ENCODE data around the gene KRTAP10-11.
"Not testable (repeated sequence)": the region's sequence is repeated elsewhere in the genome, so short reads cannot be mapped to it uniquely, and the experiment has no call there.

Gene KRTAP10-11

DNA sequence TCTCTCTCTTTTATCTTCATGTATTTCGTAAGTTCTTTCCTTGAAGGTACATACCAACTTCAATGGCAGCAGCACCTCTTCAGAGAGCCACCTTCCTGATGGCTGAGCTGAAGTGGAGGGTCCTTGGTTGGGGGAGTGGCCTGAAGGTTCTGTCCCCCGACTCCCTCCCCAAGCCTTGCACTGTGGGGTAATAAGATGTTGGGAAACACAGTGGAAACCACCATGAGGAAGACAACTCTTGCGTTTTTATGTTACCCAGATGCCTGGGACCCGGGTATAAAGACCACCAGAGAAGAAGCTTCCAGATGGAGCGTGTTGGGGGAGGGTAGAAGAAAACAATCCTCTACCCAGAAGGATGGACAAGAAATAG lies 12.3 kb downstream of the KRTAP10-11 start:
- TF ChIP-seq EZH2 (IDR thresholded peaks at IDR 0.05; ENCODE audit: borderline replicate concordance, low read depth, low read length, severe bottlenecking), result no peak
- TF ChIP-seq, protein P1, sequence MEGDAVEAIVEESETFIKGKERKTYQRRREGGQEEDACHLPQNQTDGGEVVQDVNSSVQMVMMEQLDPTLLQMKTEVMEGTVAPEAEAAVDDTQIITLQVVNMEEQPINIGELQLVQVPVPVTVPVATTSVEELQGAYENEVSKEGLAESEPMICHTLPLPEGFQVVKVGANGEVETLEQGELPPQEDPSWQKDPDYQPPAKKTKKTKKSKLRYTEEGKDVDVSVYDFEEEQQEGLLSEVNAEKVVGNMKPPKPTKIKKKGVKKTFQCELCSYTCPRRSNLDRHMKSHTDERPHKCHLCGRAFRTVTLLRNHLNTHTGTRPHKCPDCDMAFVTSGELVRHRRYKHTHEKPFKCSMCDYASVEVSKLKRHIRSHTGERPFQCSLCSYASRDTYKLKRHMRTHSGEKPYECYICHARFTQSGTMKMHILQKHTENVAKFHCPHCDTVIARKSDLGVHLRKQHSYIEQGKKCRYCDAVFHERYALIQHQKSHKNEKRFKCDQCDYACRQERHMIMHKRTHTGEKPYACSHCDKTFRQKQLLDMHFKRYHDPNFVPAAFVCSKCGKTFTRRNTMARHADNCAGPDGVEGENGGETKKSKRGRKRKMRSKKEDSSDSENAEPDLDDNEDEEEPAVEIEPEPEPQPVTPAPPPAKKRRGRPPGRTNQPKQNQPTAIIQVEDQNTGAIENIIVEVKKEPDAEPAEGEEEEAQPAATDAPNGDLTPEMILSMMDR (IDR thresholded peaks at IDR 0.05; ENCODE audit: borderline replicate concordance, extremely low read depth, low read length, poor library complexity, severe bottlenecking), result no peak
- no peak overlapping the region for H3K4me2 ChIP-seq (ENCODE audit: insufficient read depth, low read length)
- no peak overlapping the region for H2AFZ ChIP-seq (ENCODE audit: low read depth, low read length)
- peaks cover 24% of the 10 kb centered on the region for H3K4me1 ChIP-seq (ENCODE audit: insufficient read depth, low read length)
- no peaks in the 10 kb centered on the region for H3K36me3 ChIP-seq (ENCODE audit: insufficient read depth, low read length)
- H3K9me3 ChIP-seq (ENCODE audit: insufficient read depth, low read length, severe bottlenecking), result peaks cover 4% of the 10 kb centered on the region
- no peak overlapping the region for H3K9ac ChIP-seq (ENCODE audit: low read depth, low read length)
- DNase-seq (no peak), ATAC-seq (ENCODE audit: insufficient read depth, low read depth) (no peak)
- no peak overlapping the region for H3K4me3 ChIP-seq (ENCODE audit: low read depth in 1 of 2, low read length in 2 of 2)
- H3K79me2 ChIP-seq (ENCODE audit: insufficient read depth, low read length), result no peaks in the 10 kb centered on the region
- H3K27ac ChIP-seq (ENCODE audit: low read length), result no peak overlapping the region
- no peaks in the 10 kb centered on the region for H3K27me3 ChIP-seq (ENCODE audit: insufficient read depth, low read length, poor library complexity)
- no peaks in the 10 kb centered on the region for H4K20me1 ChIP-seq (ENCODE audit: insufficient read depth, low read length)

DNA sequence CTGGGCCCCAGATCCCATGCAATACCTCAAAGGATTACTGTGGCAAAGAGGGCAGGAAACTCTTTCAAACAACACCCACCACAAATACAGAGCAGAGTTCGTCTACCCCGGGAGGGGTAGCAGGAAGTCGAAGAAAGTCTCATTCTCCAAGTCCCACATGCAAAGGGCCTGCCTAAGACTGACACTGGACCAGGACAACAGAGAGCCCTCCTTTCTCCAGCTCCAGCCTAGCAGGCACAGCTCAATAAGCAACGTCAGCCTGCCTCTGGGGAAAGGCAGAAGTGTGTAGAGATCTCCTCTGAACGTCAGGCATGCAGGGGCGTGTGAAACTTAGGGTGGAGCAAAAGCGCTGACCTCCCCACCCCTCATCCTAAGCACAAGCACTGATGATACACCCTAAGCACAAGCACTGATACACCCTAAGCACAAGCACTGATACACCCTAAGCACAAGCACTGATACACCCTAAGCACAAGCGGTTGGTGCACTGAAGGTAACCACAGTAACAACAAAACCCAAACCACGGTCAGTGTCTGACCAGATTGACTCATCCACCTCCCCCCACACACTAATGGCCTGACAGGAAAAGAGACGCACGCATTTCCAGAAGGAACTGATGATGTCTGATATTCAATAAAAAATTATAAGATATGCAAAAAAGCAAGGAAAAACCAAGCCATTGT lies 12.8 kb downstream of the KRTAP10-11 start:
- H3K4me1 ChIP-seq (ENCODE audit: insufficient read depth, low read length), result peaks cover 24% of the 10 kb centered on the region
- H4K20me1 ChIP-seq (ENCODE audit: insufficient read depth, low read length), result no peaks in the 10 kb centered on the region
- no peaks in the 10 kb centered on the region for H3K36me3 ChIP-seq (ENCODE audit: insufficient read depth, low read length)
- TF ChIP-seq, protein P1 (IDR thresholded peaks at IDR 0.05; ENCODE audit: borderline replicate concordance, extremely low read depth, low read length, poor library complexity, severe bottlenecking), result no peak
- TF ChIP-seq EZH2 (IDR thresholded peaks at IDR 0.05; ENCODE audit: borderline replicate concordance, low read depth, low read length, severe bottlenecking), result no peak
- no peak overlapping the region for H2AFZ ChIP-seq (ENCODE audit: low read depth, low read length)
- no peak overlapping the region for H3K27ac ChIP-seq (ENCODE audit: low read length)
- H3K4me3 ChIP-seq (ENCODE audit: low read depth in 1 of 2, low read length in 2 of 2), result no peak overlapping the region
- ATAC-seq (ENCODE audit: insufficient read depth, low read depth) (peak; percentile 62; the same call in 2 of the 3 replicates), DNase-seq (no peak)
- peaks cover 4% of the 10 kb centered on the region for H3K9me3 ChIP-seq (ENCODE audit: insufficient read depth, low read length, severe bottlenecking)
- H3K4me2 ChIP-seq (ENCODE audit: insufficient read depth, low read length), result no peak overlapping the region
- H3K9ac ChIP-seq (ENCODE audit: low read depth, low read length), result no peak overlapping the region
- H3K79me2 ChIP-seq (ENCODE audit: insufficient read depth, low read length), result no peaks in the 10 kb centered on the region
- no peaks in the 10 kb centered on the region for H3K27me3 ChIP-seq (ENCODE audit: insufficient read depth, low read length, poor library complexity)

DNA sequence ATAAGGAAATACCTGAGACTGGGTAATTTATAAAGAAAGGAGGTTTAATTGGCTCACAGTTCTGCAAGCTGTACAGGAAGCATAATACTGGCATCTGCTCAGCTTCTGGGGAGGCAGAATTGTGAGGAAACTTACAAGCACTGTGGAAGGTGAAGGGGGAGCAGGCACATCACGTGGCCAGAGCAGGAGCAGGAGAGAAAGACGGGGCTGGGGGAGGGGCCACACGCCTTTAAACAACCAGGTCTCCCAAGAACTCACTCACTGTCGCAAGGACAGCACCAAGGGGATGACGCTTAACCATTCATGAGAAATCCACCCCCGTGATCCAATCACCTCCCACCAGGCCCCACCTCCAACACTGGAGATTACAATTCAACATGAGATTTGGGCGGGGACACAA lies 15.4 kb downstream of the KRTAP10-11 start:
- DNase-seq; H3K36me3 ChIP-seq (ENCODE audit: insufficient read depth, low read length); H3K4me3 ChIP-seq (ENCODE audit: low read depth in 1 of 2, low read length in 2 of 2); H3K9me3 ChIP-seq (ENCODE audit: insufficient read depth, low read length, severe bottlenecking); H3K27me3 ChIP-seq (ENCODE audit: insufficient read depth, low read length, poor library complexity); H3K9ac ChIP-seq (ENCODE audit: low read depth, low read length); ATAC-seq (ENCODE audit: insufficient read depth, low read depth); H3K79me2 ChIP-seq (ENCODE audit: insufficient read depth, low read length); H4K20me1 ChIP-seq (ENCODE audit: insufficient read depth, low read length); H3K4me2 ChIP-seq (ENCODE audit: insufficient read depth, low read length); H2AFZ ChIP-seq (ENCODE audit: low read depth, low read length); H3K27ac ChIP-seq (ENCODE audit: low read length): not testable (repeated sequence)
- peaks cover 24% of the 10 kb centered on the region for H3K4me1 ChIP-seq (ENCODE audit: insufficient read depth, low read length)

DNA sequence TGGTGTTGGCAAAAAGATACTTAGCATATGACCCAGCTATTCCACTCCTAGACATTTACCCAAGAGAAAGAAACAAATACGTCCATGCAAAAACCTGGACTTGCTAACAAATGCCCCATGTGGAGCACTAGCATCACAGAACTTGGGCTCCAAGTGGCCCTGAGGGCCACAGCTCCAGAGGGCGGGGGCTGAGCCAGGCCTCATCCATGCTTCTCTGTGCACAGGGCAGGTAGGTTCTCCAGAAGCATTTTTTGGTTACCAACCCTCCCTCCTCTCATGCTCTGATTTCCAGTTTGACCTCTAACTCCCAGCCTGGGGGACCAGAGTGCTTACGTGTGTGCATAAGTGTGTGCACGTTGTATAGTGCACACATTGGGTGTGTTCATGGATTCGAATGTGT lies 18.5 kb downstream of the KRTAP10-11 start:
- Histone ChIP-seq H3K4me1 (ENCODE audit: insufficient read depth, low read length) (no peaks in the 10 kb centered on the region), H3K36me3 (ENCODE audit: insufficient read depth, low read length) (no peaks in the 10 kb centered on the region), H3K4me2 (ENCODE audit: insufficient read depth, low read length) (no peak overlapping the region), H3K27me3 (ENCODE audit: insufficient read depth, low read length, poor library complexity) (no peaks in the 10 kb centered on the region), H3K27ac (ENCODE audit: low read length) (no peak overlapping the region), H3K4me3 (ENCODE audit: low read depth in 1 of 2, low read length in 2 of 2) (no peak overlapping the region), H4K20me1 (ENCODE audit: insufficient read depth, low read length) (no peaks in the 10 kb centered on the region), H2AFZ (ENCODE audit: low read depth, low read length) (no peak overlapping the region), H3K9ac (ENCODE audit: low read depth, low read length) (no peak overlapping the region), H3K79me2 (ENCODE audit: insufficient read depth, low read length) (no peaks in the 10 kb centered on the region), H3K9me3 (ENCODE audit: insufficient read depth, low read length, severe bottlenecking) (no peaks in the 10 kb centered on the region)
- TF ChIP-seq, protein P1 (IDR thresholded peaks at IDR 0.05; ENCODE audit: borderline replicate concordance, extremely low read depth, low read length, poor library complexity, severe bottlenecking), result no peak
- no peak for TF ChIP-seq EZH2 (IDR thresholded peaks at IDR 0.05; ENCODE audit: borderline replicate concordance, low read depth, low read length, severe bottlenecking)
- no peak for DNase-seq
- no peak for ATAC-seq (ENCODE audit: insufficient read depth, low read depth)

Data from DND-41 (cell line).